Measurements from ENCODE around the gene CACNA1B.

The CACNA1B gene

GRCh38 chr9:138052635-138053320, 175.2 kb downstream of the CACNA1B start:
- Histone ChIP-seq H3K79me1 (ENCODE audit: low read length) (no peaks in the 10 kb centered on the region), H3K23ac (ENCODE audit: low read length) (no peak overlapping the region), H3K27me3 (ENCODE audit: insufficient read depth, low read length, poor library complexity) (no peaks in the 10 kb centered on the region), H2AK5ac (ENCODE audit: low read length) (no peak overlapping the region), H3K4me3 (ENCODE audit: low read length) (no peak overlapping the region), H3K9ac (ENCODE audit: low read length) (no peak overlapping the region), H2BK120ac (ENCODE audit: low read depth, low read length) (no peak overlapping the region), H2BK15ac (replicated peaks; ENCODE audit: low read depth) (no peak overlapping the region), H3K4me2 (ENCODE audit: low read length) (no peak overlapping the region), H3K4ac (ENCODE audit: low read depth, low read length) (no peak overlapping the region), H4K5ac (ENCODE audit: low read length) (no peak overlapping the region), H3K18ac (ENCODE audit: low read length) (no peak overlapping the region), H3K79me2 (ENCODE audit: control insufficient read depth, insufficient read depth, low read length) (no peaks in the 10 kb centered on the region), H3K56ac (ENCODE audit: low read length) (no peak overlapping the region), H3K36me3 (ENCODE audit: control insufficient read depth, insufficient read depth, low read length) (no peaks in the 10 kb centered on the region), H3K4me1 (ENCODE audit: control insufficient read depth, low read depth, low read length) (no peaks in the 10 kb centered on the region), H3K27ac (ENCODE audit: low read depth, low read length) (no peak overlapping the region), H4K8ac (ENCODE audit: low read depth, low read length) (no peak overlapping the region), H2BK5ac (ENCODE audit: low read length) (no peak overlapping the region)
- no CpG with 5 or more reads among the region's 12 CpGs for WGBS (ENCODE audit: extremely low coverage, insufficient coverage, low lambda C conversion rate)
- no peak for DNase-seq

- Histone ChIP-seq H4K5ac (ENCODE audit: low read length) (no peak overlapping the region), H3K79me1 (ENCODE audit: low read length) (no peaks in the 10 kb centered on the region), H3K9ac (ENCODE audit: low read length) (no peak overlapping the region), H2BK15ac (replicated peaks; ENCODE audit: low read depth) (no peak overlapping the region), H3K27me3 (ENCODE audit: insufficient read depth, low read length, poor library complexity) (no peaks in the 10 kb centered on the region), H4K8ac (ENCODE audit: low read depth, low read length) (no peak overlapping the region), H3K4ac (ENCODE audit: low read depth, low read length) (no peak overlapping the region), H2BK5ac (ENCODE audit: low read length) (no peak overlapping the region), H3K36me3 (ENCODE audit: control insufficient read depth, insufficient read depth, low read length) (no peaks in the 10 kb centered on the region), H3K4me3 (ENCODE audit: low read length) (no peak overlapping the region), H3K79me2 (ENCODE audit: control insufficient read depth, insufficient read depth, low read length) (no peaks in the 10 kb centered on the region), H3K4me2 (ENCODE audit: low read length) (no peak overlapping the region), H3K18ac (ENCODE audit: low read length) (no peak overlapping the region), H2BK120ac (ENCODE audit: low read depth, low read length) (no peak overlapping the region), H2AK5ac (ENCODE audit: low read length) (no peak overlapping the region), H3K27ac (ENCODE audit: low read depth, low read length) (no peak overlapping the region), H3K4me1 (ENCODE audit: control insufficient read depth, low read depth, low read length) (no peaks in the 10 kb centered on the region), H3K56ac (ENCODE audit: low read length) (no peak overlapping the region), H3K23ac (ENCODE audit: low read length) (no peak overlapping the region)
- no CpG with 5 or more reads among the region's 7 CpGs for WGBS (ENCODE audit: extremely low coverage, insufficient coverage, low lambda C conversion rate)
- DNase-seq, result peak; percentile 43
Measured at GRCh38 chr9:138053321-138053868, 175.8 kb downstream of the CACNA1B start.

DNA sequence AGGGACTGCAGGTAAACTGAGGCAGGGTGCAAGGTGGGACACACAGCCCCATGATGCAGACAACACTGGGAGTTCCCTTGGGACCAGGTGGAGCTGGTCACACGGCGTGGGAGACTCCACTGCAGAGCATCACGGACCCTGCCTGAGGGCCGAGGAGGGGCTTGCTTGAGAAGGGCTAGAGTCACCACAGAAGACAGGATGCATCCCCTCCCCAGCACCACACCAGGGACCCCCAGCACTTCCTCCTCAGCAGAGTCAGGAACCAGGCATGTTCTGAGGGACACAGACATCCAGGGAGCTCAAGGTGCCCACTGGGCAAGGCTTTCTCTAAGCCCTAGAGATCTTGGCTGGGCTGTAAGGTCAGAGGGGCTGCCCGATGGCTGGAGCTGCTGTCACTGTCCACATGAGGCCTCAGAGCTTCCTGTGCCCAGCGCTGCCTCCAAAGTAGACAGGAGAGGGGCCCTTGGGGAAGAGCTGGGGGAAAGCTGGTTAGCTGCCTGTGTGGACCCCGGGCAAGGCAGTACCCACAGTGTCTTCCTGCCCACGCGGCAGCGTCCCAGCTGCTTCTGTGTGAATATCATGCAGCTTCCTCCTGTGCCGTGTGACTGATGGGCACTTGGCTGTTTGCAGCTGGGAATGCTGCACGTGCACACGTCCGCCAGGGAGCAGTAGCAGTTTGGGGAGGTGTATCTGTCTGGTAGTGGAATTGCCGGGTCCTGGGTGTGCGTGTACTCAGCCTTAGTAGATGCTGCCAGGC, 176.6 kb downstream of the CACNA1B start:
- H3K4me3 ChIP-seq (ENCODE audit: low read length), result no peak overlapping the region
- no peak overlapping the region for H3K4me2 ChIP-seq (ENCODE audit: low read length)
- no peaks in the 10 kb centered on the region for H3K79me1 ChIP-seq (ENCODE audit: low read length)
- WGBS (ENCODE audit: extremely low coverage, insufficient coverage, low lambda C conversion rate), result no CpG with 5 or more reads among the region's 16 CpGs
- H2BK120ac ChIP-seq (ENCODE audit: low read depth, low read length), result no peak overlapping the region
- H4K8ac ChIP-seq (ENCODE audit: low read depth, low read length), result no peak overlapping the region
- H3K27ac ChIP-seq (ENCODE audit: low read depth, low read length), result no peak overlapping the region
- no peaks in the 10 kb centered on the region for H3K4me1 ChIP-seq (ENCODE audit: control insufficient read depth, low read depth, low read length)
- H3K36me3 ChIP-seq (ENCODE audit: control insufficient read depth, insufficient read depth, low read length), result no peaks in the 10 kb centered on the region
- H3K9ac ChIP-seq (ENCODE audit: low read length), result no peak overlapping the region
- no peak for DNase-seq
- no peak overlapping the region for H4K5ac ChIP-seq (ENCODE audit: low read length)
- no peak overlapping the region for H2BK5ac ChIP-seq (ENCODE audit: low read length)
- H3K27me3 ChIP-seq (ENCODE audit: insufficient read depth, low read length, poor library complexity), result no peaks in the 10 kb centered on the region
- H3K56ac ChIP-seq (ENCODE audit: low read length), result no peak overlapping the region
- no peak overlapping the region for H2BK15ac ChIP-seq (replicated peaks; ENCODE audit: low read depth)
- H3K4ac ChIP-seq (ENCODE audit: low read depth, low read length), result no peak overlapping the region
- H3K23ac ChIP-seq (ENCODE audit: low read length), result no peak overlapping the region
- H3K79me2 ChIP-seq (ENCODE audit: control insufficient read depth, insufficient read depth, low read length), result no peaks in the 10 kb centered on the region
- H2AK5ac ChIP-seq (ENCODE audit: low read length), result no peak overlapping the region
- H3K18ac ChIP-seq (ENCODE audit: low read length), result no peak overlapping the region

DNA sequence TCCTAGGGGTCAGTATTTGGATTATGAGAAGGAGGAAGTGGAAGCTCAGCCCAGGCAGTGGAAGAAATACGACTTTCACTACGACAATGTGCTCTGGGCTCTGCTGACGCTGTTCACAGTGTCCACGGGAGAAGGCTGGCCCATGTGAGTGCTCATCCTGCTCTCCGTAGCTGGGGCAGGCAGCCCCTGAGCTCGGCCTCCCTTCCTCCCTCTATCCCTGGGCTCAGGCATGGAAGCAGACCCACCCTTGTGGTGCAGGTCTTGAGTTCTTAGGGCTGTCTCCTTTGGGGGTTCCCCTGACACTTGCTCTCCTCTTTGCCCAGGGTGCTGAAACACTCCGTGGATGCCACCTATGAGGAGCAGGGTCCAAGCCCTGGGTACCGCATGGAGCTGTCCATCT, 180.1 kb downstream of the CACNA1B start:
- H3K79me2 ChIP-seq (ENCODE audit: control insufficient read depth, insufficient read depth, low read length), result no peaks in the 10 kb centered on the region
- H4K8ac ChIP-seq (ENCODE audit: low read depth, low read length), result no peak overlapping the region
- no peak overlapping the region for H3K9ac ChIP-seq (ENCODE audit: low read length)
- no peak overlapping the region for H3K4me2 ChIP-seq (ENCODE audit: low read length)
- no peaks in the 10 kb centered on the region for H3K79me1 ChIP-seq (ENCODE audit: low read length)
- no peak overlapping the region for H4K5ac ChIP-seq (ENCODE audit: low read length)
- no peaks in the 10 kb centered on the region for H3K4me1 ChIP-seq (ENCODE audit: control insufficient read depth, low read depth, low read length)
- H2BK5ac ChIP-seq (ENCODE audit: low read length), result no peak overlapping the region
- no peak for DNase-seq
- no CpG with 5 or more reads among the region's 8 CpGs for WGBS (ENCODE audit: extremely low coverage, insufficient coverage, low lambda C conversion rate)
- no peak overlapping the region for H2AK5ac ChIP-seq (ENCODE audit: low read length)
- H2BK120ac ChIP-seq (ENCODE audit: low read depth, low read length), result no peak overlapping the region
- no peak overlapping the region for H2BK15ac ChIP-seq (replicated peaks; ENCODE audit: low read depth)
- H3K27me3 ChIP-seq (ENCODE audit: insufficient read depth, low read length, poor library complexity), result no peaks in the 10 kb centered on the region
- no peak overlapping the region for H3K4ac ChIP-seq (ENCODE audit: low read depth, low read length)
- no peaks in the 10 kb centered on the region for H3K36me3 ChIP-seq (ENCODE audit: control insufficient read depth, insufficient read depth, low read length)
- no peak overlapping the region for H3K27ac ChIP-seq (ENCODE audit: low read depth, low read length)
- H3K4me3 ChIP-seq (ENCODE audit: low read length), result no peak overlapping the region
- no peak overlapping the region for H3K23ac ChIP-seq (ENCODE audit: low read length)
- no peak overlapping the region for H3K18ac ChIP-seq (ENCODE audit: low read length)
- no peak overlapping the region for H3K56ac ChIP-seq (ENCODE audit: low read length)

DNA sequence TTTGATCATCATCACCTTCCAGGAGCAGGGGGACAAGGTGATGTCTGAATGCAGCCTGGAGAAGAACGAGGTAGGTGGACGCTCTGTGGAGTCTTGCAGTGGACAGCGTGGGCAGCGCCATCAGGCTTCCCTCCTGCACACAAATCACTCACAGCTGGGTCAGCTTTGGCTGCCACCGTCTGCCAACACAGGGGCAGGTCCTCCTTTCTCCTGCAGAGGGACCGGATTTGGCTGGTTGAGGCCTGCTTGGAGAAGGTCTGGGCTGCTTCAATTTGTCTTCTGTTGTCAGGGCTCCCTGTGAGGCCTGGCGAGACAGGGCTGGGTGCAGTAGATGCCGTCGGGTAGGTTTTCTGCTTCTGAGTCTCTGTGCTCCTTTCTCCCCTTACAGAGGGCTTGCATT, 180.6 kb downstream of the CACNA1B start:
- H3K27ac ChIP-seq (ENCODE audit: low read depth, low read length), result no peak overlapping the region
- no peak overlapping the region for H3K9ac ChIP-seq (ENCODE audit: low read length)
- no peak overlapping the region for H3K18ac ChIP-seq (ENCODE audit: low read length)
- H3K4me3 ChIP-seq (ENCODE audit: low read length), result no peak overlapping the region
- no peak overlapping the region for H2AK5ac ChIP-seq (ENCODE audit: low read length)
- no peak overlapping the region for H3K4ac ChIP-seq (ENCODE audit: low read depth, low read length)
- no peak overlapping the region for H4K5ac ChIP-seq (ENCODE audit: low read length)
- WGBS (ENCODE audit: extremely low coverage, insufficient coverage, low lambda C conversion rate), result no CpG with 5 or more reads among the region's 9 CpGs
- H3K79me1 ChIP-seq (ENCODE audit: low read length), result no peaks in the 10 kb centered on the region
- H3K36me3 ChIP-seq (ENCODE audit: control insufficient read depth, insufficient read depth, low read length), result no peaks in the 10 kb centered on the region
- H2BK5ac ChIP-seq (ENCODE audit: low read length), result no peak overlapping the region
- H3K4me1 ChIP-seq (ENCODE audit: control insufficient read depth, low read depth, low read length), result no peaks in the 10 kb centered on the region
- H3K23ac ChIP-seq (ENCODE audit: low read length), result no peak overlapping the region
- no peak overlapping the region for H3K56ac ChIP-seq (ENCODE audit: low read length)
- no peaks in the 10 kb centered on the region for H3K79me2 ChIP-seq (ENCODE audit: control insufficient read depth, insufficient read depth, low read length)
- no peak overlapping the region for H3K4me2 ChIP-seq (ENCODE audit: low read length)
- no peak overlapping the region for H4K8ac ChIP-seq (ENCODE audit: low read depth, low read length)
- H2BK120ac ChIP-seq (ENCODE audit: low read depth, low read length), result no peak overlapping the region
- no peak overlapping the region for H2BK15ac ChIP-seq (replicated peaks; ENCODE audit: low read depth)
- DNase-seq, result no peak
- H3K27me3 ChIP-seq (ENCODE audit: insufficient read depth, low read length, poor library complexity), result no peaks in the 10 kb centered on the region
